ENCODE data around the gene DENND4C.

DNA sequence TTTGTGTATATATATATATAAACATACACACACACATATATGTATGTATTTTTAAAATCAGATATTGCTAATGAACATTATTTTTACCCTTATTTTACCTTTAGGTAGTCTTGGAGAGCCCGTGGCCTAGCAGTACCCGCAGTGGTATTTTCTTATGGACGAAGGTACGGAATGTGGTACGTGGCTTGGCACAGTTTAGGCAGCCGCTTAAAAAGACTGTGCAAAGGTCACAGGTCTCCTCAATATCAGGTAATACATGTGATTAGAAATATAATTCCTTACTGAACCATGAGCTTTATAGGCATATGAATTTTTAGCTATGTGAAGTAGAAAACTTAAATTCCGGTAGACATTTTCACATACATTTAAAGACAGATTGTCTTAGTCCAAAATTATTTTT lies 105.7 kb downstream of the DENND4C start:
- TF ChIP-seq CTCF (IDR thresholded peaks at IDR 0.05) (no peak), POLR2A (IDR thresholded peaks at IDR 0.05) (no peak)
